Measurements from ENCODE around the gene SH3D21.

Gene SH3D21

GRCh38 chr1:36323636-36324352 is 17.6 kb downstream of the SH3D21 start, which contains the start of gene EVA1B:
Gene EVA1B (minus strand): TSS chr1:36323645. CDS start chr1:36323037, 608 bp downstream.
- peaks cover 30% of the 10 kb centered on the region for H3K4me1 ChIP-seq (ENCODE audit: insufficient read depth, low read length, poor library complexity, severe bottlenecking)
- H3K9ac ChIP-seq (ENCODE audit: low read depth, low read length, poor library complexity, severe bottlenecking) = peak within 1 kb of the TSS; percentile 72
- H3K4me3 ChIP-seq (ENCODE audit: low read length, poor library complexity, severe bottlenecking) = peak within 1 kb of the TSS; percentile 85
- no peaks in the 10 kb centered on the region for H3F3A ChIP-seq (ENCODE audit: low read depth)
- H2AFZ ChIP-seq (ENCODE audit: low read length) = peak within 1 kb of the TSS; percentile 74
- no peaks in the 10 kb centered on the region for H3K9me3 ChIP-seq (ENCODE audit: insufficient read depth, low read depth, low read length)
- H3K4me2 ChIP-seq (ENCODE audit: low read depth, low read length, poor library complexity, severe bottlenecking) = peak within 1 kb of the TSS; percentile 96
- TF ChIP-seq CTCF (conservative IDR thresholded peaks at IDR 0.05; ENCODE audit: low read length) (no peak), EZH2phosphoT487 (IDR thresholded peaks at IDR 0.05; ENCODE audit: borderline replicate concordance) (no peak)
- H3K36me3 ChIP-seq (ENCODE audit: insufficient read depth, low read length) = no peaks in the 10 kb centered on the region
- H3K27me3 ChIP-seq (ENCODE audit: insufficient read depth, low read length, poor library complexity, severe bottlenecking) = no peaks in the 10 kb centered on the region
- H3K79me2 ChIP-seq (ENCODE audit: insufficient read depth, low read length) = no peaks in the 10 kb centered on the region
- H3K9me2 ChIP-seq (replicated peaks; ENCODE audit: low read depth, low read length) = no peaks in the 10 kb centered on the region
- H4K20me1 ChIP-seq (ENCODE audit: insufficient read depth, low read length, poor library complexity, severe bottlenecking) = no peaks in the 10 kb centered on the region

- Histone ChIP-seq H3K27me3 (ENCODE audit: insufficient read depth, low read length, poor library complexity, severe bottlenecking) (no peaks in the 10 kb centered on the region), H4K20me1 (ENCODE audit: insufficient read depth, low read length, poor library complexity, severe bottlenecking) (no peaks in the 10 kb centered on the region), H3K9me2 (replicated peaks; ENCODE audit: low read depth, low read length) (no peaks in the 10 kb centered on the region), H3K79me2 (ENCODE audit: insufficient read depth, low read length) (no peaks in the 10 kb centered on the region), H3F3A (ENCODE audit: low read depth) (no peaks in the 10 kb centered on the region), H3K4me1 (ENCODE audit: insufficient read depth, low read length, poor library complexity, severe bottlenecking) (peaks cover 30% of the 10 kb centered on the region), H2AFZ (ENCODE audit: low read length) (no peak overlapping the region), H3K36me3 (ENCODE audit: insufficient read depth, low read length) (no peaks in the 10 kb centered on the region), H3K4me3 (ENCODE audit: low read length, poor library complexity, severe bottlenecking) (peak overlapping the region; percentile 85), H3K9ac (ENCODE audit: low read depth, low read length, poor library complexity, severe bottlenecking) (peak overlapping the region; percentile 72), H3K9me3 (ENCODE audit: insufficient read depth, low read depth, low read length) (no peaks in the 10 kb centered on the region), H3K4me2 (ENCODE audit: low read depth, low read length, poor library complexity, severe bottlenecking) (peak overlapping the region; percentile 96)
- TF ChIP-seq EZH2phosphoT487 (IDR thresholded peaks at IDR 0.05; ENCODE audit: borderline replicate concordance) (no peak), CTCF (conservative IDR thresholded peaks at IDR 0.05; ENCODE audit: low read length) (no peak)
Measured at GRCh38 chr1:36324353-36324703, 18.2 kb downstream of the SH3D21 start.

- Histone ChIP-seq H3K9me2 (replicated peaks; ENCODE audit: low read depth, low read length) (no peaks in the 10 kb centered on the region), H3K27me3 (ENCODE audit: insufficient read depth, low read length, poor library complexity, severe bottlenecking) (no peaks in the 10 kb centered on the region), H3K4me2 (ENCODE audit: low read depth, low read length, poor library complexity, severe bottlenecking) (no peak overlapping the region), H4K20me1 (ENCODE audit: insufficient read depth, low read length, poor library complexity, severe bottlenecking) (no peaks in the 10 kb centered on the region), H3K4me3 (ENCODE audit: low read length, poor library complexity, severe bottlenecking) (no peak overlapping the region), H3K4me1 (ENCODE audit: insufficient read depth, low read length, poor library complexity, severe bottlenecking) (peaks cover 30% of the 10 kb centered on the region), H3K9ac (ENCODE audit: low read depth, low read length, poor library complexity, severe bottlenecking) (no peak overlapping the region), H2AFZ (ENCODE audit: low read length) (no peak overlapping the region), H3K79me2 (ENCODE audit: insufficient read depth, low read length) (no peaks in the 10 kb centered on the region), H3K36me3 (ENCODE audit: insufficient read depth, low read length) (no peaks in the 10 kb centered on the region), H3F3A (ENCODE audit: low read depth) (no peaks in the 10 kb centered on the region), H3K9me3 (ENCODE audit: insufficient read depth, low read depth, low read length) (no peaks in the 10 kb centered on the region)
- TF ChIP-seq CTCF (conservative IDR thresholded peaks at IDR 0.05; ENCODE audit: low read length) = no peak
- no peak for TF ChIP-seq EZH2phosphoT487 (IDR thresholded peaks at IDR 0.05; ENCODE audit: borderline replicate concordance)
Measured at GRCh38 chr1:36326499-36326898, 20.3 kb downstream of the SH3D21 start.
